ENCODE results near the gene SLX4IP. TPM values are rescaled to one million over a fixed set of nuclear protein-coding genes. Genes with fewer than 3 reads are reported as not detected.

SLX4IP gene
- total RNA-seq, 1 donor from 2014 or later, result 3.1 TPM

DNA sequence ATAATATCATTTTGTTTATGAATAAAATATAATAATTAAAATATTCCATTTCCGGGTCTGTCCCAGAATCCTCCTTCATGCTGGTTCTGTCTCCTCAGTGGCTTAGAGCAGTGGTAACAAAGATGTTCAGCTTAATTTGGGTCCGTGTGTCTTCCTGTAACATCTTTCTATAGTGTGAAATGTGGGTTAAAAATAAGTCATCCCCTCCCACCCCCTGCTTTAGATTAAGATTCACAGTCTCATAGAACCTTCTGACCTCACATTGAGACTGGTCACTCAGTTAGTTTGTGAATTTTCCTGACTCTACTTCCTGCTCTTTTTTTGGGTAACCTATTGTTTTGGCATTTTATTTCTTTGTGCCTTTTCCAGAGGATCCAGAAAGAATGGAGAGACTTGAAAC is 55.2 kb downstream of the SLX4IP start:
- intact Hi-C loops (cut with micrococcal nuclease), result no loop called here
- no peaks in the 10 kb centered on the region for H3K27me3 ChIP-seq (ENCODE audit: low read depth)
- H3K9me3 ChIP-seq (replicated peaks), result no peaks in the 10 kb centered on the region
- H3K27ac ChIP-seq (replicated peaks), result no peak overlapping the region
- TF ChIP-seq, protein P1, sequence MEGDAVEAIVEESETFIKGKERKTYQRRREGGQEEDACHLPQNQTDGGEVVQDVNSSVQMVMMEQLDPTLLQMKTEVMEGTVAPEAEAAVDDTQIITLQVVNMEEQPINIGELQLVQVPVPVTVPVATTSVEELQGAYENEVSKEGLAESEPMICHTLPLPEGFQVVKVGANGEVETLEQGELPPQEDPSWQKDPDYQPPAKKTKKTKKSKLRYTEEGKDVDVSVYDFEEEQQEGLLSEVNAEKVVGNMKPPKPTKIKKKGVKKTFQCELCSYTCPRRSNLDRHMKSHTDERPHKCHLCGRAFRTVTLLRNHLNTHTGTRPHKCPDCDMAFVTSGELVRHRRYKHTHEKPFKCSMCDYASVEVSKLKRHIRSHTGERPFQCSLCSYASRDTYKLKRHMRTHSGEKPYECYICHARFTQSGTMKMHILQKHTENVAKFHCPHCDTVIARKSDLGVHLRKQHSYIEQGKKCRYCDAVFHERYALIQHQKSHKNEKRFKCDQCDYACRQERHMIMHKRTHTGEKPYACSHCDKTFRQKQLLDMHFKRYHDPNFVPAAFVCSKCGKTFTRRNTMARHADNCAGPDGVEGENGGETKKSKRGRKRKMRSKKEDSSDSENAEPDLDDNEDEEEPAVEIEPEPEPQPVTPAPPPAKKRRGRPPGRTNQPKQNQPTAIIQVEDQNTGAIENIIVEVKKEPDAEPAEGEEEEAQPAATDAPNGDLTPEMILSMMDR (IDR thresholded peaks at IDR 0.05; ENCODE audit: borderline replicate concordance), result no peak
- no peaks in the 10 kb centered on the region for H3K36me3 ChIP-seq
- no peak overlapping the region for H3K4me3 ChIP-seq
- H3K4me1 ChIP-seq, result peaks cover 9% of the 10 kb centered on the region
- DNase-seq, result no peak

DNA sequence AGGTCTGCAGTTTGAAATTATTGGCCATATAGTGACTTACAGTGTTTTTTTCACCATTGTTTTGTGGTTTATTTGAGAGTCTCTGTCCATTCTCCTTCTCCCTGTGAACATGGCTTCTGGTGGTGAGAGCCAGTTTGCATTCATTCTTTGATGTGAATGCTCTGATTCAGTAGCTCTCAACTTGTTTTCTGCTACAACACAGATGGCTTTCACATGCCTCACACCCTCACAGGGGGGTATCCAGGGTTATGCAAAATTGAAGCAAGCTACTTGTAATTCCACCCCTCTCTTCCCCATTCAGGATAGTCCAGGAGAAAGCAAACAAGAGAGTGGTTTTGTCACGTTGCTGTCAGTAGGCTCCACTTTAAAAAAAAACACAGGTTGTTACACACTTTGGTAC is 55.6 kb downstream of the SLX4IP start:
- intact Hi-C loops (cut with micrococcal nuclease), result no loop called here
- no peaks in the 10 kb centered on the region for H3K27me3 ChIP-seq (ENCODE audit: low read depth)
- peaks cover 9% of the 10 kb centered on the region for H3K4me1 ChIP-seq
- H3K4me3 ChIP-seq, result no peak overlapping the region
- H3K27ac ChIP-seq (replicated peaks), result no peak overlapping the region
- TF ChIP-seq, protein P1 (IDR thresholded peaks at IDR 0.05; ENCODE audit: borderline replicate concordance), result no peak
- no peak for DNase-seq
- H3K36me3 ChIP-seq, result no peaks in the 10 kb centered on the region
- no peaks in the 10 kb centered on the region for H3K9me3 ChIP-seq (replicated peaks)

DNA sequence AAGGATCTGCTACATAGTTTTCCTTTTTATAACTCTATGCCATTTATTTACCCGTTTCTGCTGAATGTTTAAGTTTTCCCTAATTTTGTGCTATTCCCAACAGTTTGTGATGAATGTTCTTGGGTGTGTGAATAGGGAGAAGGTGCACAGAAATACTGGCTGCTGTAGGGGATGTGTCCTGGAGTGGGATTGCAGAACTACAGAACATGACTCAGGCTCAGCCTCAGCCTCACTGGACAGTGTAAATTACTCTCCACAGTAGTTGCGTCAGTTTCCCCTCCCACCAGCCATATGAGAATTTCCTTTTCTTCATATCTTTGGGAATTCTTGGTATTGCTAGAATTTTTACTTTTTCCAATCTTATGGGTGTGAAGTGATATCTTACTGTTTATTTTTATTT is 57.0 kb downstream of the SLX4IP start:
- intact Hi-C loops (cut with micrococcal nuclease), result no loop called here
- peaks cover 9% of the 10 kb centered on the region for H3K4me1 ChIP-seq
- no peaks in the 10 kb centered on the region for H3K27me3 ChIP-seq (ENCODE audit: low read depth)

DNA sequence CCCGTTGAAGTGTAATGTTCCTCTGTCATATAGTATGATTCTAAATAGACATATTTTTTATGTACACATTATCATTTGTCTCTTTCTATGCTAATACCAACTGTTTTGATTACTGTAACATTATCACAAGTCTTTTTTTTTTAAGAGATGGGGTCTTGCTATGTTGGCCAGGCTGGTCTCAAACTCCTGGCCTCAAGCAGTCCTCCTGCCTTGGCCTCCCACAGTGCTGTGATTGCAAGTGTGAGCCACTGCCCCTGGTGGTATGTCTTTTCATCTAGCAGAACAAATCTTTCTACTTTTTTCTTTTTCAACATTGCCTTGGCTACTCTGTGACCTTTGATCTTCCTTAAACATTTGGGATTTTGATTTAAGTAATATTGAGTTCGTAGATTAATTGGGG is 57.7 kb downstream of the SLX4IP start:
- no peaks in the 10 kb centered on the region for H3K27me3 ChIP-seq (ENCODE audit: low read depth)
- no peak overlapping the region for H3K4me3 ChIP-seq
- H3K36me3 ChIP-seq, result no peaks in the 10 kb centered on the region
- H3K27ac ChIP-seq (replicated peaks), result no peak overlapping the region
- peaks cover under 1% of the 10 kb centered on the region for H3K4me1 ChIP-seq
- intact Hi-C loops (cut with micrococcal nuclease), result no loop called here
- TF ChIP-seq, protein P1 (IDR thresholded peaks at IDR 0.05; ENCODE audit: borderline replicate concordance), result no peak
- no peaks in the 10 kb centered on the region for H3K9me3 ChIP-seq (replicated peaks)
- no peak for DNase-seq

More for the DNA sequence above, 57.0 kb downstream of the SLX4IP start:
- no peak for DNase-seq
- TF ChIP-seq, protein P1 (IDR thresholded peaks at IDR 0.05; ENCODE audit: borderline replicate concordance), result no peak
- no peaks in the 10 kb centered on the region for H3K36me3 ChIP-seq
- H3K9me3 ChIP-seq (replicated peaks), result no peaks in the 10 kb centered on the region
- H3K4me3 ChIP-seq, result no peak overlapping the region
- H3K27ac ChIP-seq (replicated peaks), result no peak overlapping the region

DNA sequence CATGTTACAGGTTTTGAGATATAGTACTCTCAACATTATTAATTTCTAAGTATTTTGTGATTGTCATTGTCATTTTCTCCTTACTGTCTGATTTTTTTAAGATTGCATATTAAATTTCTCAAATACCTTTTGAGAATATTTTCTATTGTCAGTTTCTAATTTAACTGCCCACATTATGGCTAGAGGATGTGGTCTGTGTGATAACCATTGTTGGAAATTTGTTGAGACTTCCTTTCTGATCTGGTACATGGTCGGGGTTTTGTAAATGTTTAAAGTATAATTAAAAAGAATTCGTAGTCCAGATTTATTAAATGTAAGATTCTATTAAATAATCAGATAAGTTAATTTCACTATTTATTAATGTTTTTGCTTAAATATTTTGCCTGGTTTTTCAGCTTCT is 60.1 kb downstream of the SLX4IP start:
- no peaks in the 10 kb centered on the region for H3K27me3 ChIP-seq (ENCODE audit: low read depth)
- H3K27ac ChIP-seq (replicated peaks), result no peak overlapping the region
- intact Hi-C loops (cut with micrococcal nuclease), result no loop called here
- DNase-seq, result no peak
- TF ChIP-seq, protein P1 (IDR thresholded peaks at IDR 0.05; ENCODE audit: borderline replicate concordance), result no peak
- H3K36me3 ChIP-seq, result no peaks in the 10 kb centered on the region
- H3K9me3 ChIP-seq (replicated peaks), result no peaks in the 10 kb centered on the region
- H3K4me1 ChIP-seq, result no peaks in the 10 kb centered on the region
- no peak overlapping the region for H3K4me3 ChIP-seq

DNA sequence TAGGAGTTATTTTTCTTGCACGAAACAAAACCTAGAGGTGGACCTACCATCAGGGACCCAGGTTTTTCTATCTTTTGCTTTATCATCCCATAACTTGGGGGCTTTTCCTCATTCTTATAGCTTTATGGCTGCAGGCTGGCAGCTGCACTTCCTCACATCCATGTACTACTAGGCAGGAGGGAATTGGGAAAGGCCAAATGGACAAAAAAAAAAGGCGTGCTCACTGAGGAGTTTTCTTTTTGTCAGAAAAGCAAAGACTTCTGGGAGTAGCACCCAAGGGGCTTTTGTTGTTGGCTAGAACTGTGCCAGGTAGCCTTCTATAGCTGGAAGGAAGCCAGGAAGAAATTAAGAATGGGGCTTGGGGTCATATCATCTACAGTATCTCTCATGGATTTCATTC is 61.4 kb downstream of the SLX4IP start:
- no peaks in the 10 kb centered on the region for H3K9me3 ChIP-seq (replicated peaks)
- no peaks in the 10 kb centered on the region for H3K4me1 ChIP-seq
- H3K27ac ChIP-seq (replicated peaks), result no peak overlapping the region
- H3K4me3 ChIP-seq, result no peak overlapping the region
- TF ChIP-seq, protein P1 (IDR thresholded peaks at IDR 0.05; ENCODE audit: borderline replicate concordance), result no peak
- H3K36me3 ChIP-seq, result no peaks in the 10 kb centered on the region
- H3K27me3 ChIP-seq (ENCODE audit: low read depth), result no peaks in the 10 kb centered on the region
- DNase-seq, result no peak
- intact Hi-C loops (cut with micrococcal nuclease), result no loop called here

Data from left ventricle myocardium inferior (tissue), 1 donor.